GM12801 (cell line): ENCODE measurements around the gene RAB25.

ENCODE experiments used
- TF ChIP-seq, protein P1 (sequence below): IDR thresholded peaks from one replicate; pipeline ENCODE4 v1.5.1; 2011; ENCODE audit warnings: control low read depth; ENCODE audit not compliant: insufficient read length; ENCODE audit errors: extremely low read depth

The RAB25 gene

GRCh38 chr1:156114101-156114918, 53.4 kb downstream of the RAB25 start, which contains the start of gene LMNA:
Gene LMNA (plus strand): TSS chr1:156114711. CDS start chr1:156114919, 208 bp downstream.
- TF ChIP-seq, protein P1, sequence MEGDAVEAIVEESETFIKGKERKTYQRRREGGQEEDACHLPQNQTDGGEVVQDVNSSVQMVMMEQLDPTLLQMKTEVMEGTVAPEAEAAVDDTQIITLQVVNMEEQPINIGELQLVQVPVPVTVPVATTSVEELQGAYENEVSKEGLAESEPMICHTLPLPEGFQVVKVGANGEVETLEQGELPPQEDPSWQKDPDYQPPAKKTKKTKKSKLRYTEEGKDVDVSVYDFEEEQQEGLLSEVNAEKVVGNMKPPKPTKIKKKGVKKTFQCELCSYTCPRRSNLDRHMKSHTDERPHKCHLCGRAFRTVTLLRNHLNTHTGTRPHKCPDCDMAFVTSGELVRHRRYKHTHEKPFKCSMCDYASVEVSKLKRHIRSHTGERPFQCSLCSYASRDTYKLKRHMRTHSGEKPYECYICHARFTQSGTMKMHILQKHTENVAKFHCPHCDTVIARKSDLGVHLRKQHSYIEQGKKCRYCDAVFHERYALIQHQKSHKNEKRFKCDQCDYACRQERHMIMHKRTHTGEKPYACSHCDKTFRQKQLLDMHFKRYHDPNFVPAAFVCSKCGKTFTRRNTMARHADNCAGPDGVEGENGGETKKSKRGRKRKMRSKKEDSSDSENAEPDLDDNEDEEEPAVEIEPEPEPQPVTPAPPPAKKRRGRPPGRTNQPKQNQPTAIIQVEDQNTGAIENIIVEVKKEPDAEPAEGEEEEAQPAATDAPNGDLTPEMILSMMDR = no peak

GRCh38 chr1:156114919-156115513, 54.1 kb downstream of the RAB25 start:
- TF ChIP-seq, protein P1 = no peak

DNA sequence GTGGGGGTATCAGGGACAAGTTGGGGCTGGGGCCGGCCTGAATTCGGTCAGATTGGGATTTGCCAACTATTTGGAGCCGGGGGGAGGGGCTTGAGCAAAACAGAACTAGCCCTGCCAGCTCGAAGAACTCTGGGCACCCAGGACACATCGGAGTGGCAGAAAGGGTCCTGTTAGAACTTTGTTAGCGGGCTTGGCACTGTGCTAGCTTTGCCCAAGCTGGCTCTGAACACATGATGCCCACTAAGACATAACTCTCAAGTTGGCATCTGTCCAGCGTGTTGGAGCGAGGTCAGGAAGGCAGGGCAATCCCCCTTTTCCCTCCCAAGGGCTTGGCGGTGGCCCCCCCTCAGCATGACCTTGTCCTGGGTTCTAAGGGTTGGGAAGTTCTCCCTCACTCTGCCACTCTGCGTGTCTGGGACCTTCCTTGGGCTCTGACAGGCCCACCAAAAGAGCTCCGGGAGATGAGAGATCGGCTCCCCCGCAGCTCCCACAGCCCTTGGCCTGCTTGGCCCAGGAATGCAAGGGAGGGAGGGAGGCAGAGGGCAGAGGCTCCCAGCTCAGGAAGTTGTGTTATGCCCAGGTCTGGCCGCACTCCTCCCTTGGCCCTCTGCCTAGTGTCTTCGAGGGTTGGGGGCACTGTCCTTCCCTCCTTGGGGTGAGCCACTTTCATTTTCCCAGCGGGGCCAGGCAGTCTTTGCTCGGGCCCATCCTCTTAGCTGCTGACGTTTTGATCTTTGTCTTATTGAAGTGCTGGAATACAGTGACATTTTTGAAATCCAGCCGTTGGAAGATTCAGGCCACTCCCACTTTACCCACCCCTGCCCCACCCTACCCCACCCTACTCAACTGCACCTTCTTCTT, 54.8 kb downstream of the RAB25 start:
- TF ChIP-seq, protein P1 = no peak

GRCh38 chr1:156117414-156118176, 56.6 kb downstream of the RAB25 start:
- TF ChIP-seq, protein P1 = no peak

DNA sequence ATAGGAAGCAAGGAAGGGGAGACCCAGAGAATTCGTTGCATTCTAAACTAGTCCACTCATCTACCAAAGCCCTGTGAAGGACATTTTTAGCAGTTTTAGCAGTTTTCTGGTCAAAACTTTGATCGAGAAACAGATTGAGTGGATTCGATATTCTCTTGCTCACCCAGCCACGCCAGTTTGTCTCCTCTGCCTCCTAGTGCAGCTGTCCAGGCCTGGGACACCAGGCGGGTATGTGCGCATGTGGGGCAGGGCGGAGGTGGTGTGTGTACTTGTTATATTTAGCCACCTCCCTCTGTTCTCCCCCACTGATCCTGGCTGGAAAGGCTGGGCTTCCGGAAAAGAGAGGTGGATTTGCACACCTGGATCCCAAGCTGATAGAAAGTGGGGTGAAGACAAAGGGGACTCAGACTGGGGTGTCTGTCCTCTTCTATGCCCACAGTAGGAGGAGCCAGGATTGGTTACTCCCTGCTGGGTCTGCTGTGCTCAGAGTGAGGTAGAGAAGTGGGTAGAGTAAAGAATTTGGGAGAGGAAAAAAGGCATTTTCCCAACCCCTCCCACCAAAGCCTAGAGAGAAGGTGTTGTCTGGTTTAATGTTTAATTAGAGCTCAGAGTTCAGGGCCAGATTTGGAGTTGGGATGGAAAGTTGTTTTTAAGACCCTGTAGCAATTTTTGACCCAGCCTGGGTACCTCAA, 57.4 kb downstream of the RAB25 start:
- TF ChIP-seq, protein P1 = no peak

GRCh38 chr1:156119503-156120209, 58.7 kb downstream of the RAB25 start:
- TF ChIP-seq, protein P1 = no peak
